HCT116 (cell line): ENCODE data around the gene LIPT2. TPM values are rescaled to one million over a fixed set of nuclear protein-coding genes. Genes with fewer than 3 reads are reported as not detected.

ENCODE experiments used
- ATAC-seq: fragments of 200-7000 bp; cut with Tn5 transposase; 2 replicates; pipeline ENCODE4 v1.9.1; 2020; ENCODE audit warnings: mild to moderate bottlenecking, moderate library complexity
- BruUV-seq: library from RNA; stranded (reverse); fragments of 400-500 nt; replicated peaks from 2 replicates; lab custom pipeline; 2021; lab: Mats Ljungman, UMichigan
- CTCF ChIA-PET: fragments of 300-600 bp; sonication (Branson Sonifier 250); formaldehyde crosslinking; loops from one replicate; lab custom pipeline; 2021; ENCODE audit warnings: antibody characterized with exemption; lab: Charles Lee
- POLR2A ChIA-PET: fragments of 300-600, 350-600 bp; sonication (Branson Sonifier 250); formaldehyde crosslinking; loops from one replicate; lab custom pipeline; 2021; ENCODE audit warnings: antibody characterized with exemption; lab: Charles Lee
- RAD21 ChIA-PET, 2 experiments: fragments of 300-600 bp; sonication (Branson Sonifier 250); formaldehyde crosslinking; loops; one replicate each; lab custom pipeline; 2023; ENCODE audit warnings: low total read pairs in 2 of 2; ENCODE audit not compliant: uncharacterized antibody in 2 of 2, unreplicated experiment in 2 of 2, low non-redundant PET in 1 of 2; lab: Charles Lee
- DNase-seq: peaks from one replicate; pipeline ENCODE4 v3.0.0-alpha.2; 2010; ENCODE audit warnings: low read depth, low spot score
- H2AFZ ChIP-seq: fragments of 200-600 bp; shearing (Covaris generic), sonication (generic); 2 replicates; pipeline ENCODE4 v1.6.1; 2017; ENCODE audit warnings: low read depth, mixed run types, mixed read lengths, antibody characterized with exemption, low read length; ENCODE audit not compliant: poor library complexity, severe bottlenecking
- H3K27ac ChIP-seq: 2 replicates; pipeline ENCODE4 v1.5.1; 2012; ENCODE audit warnings: low read depth, low read length
- H3K27me3 ChIP-seq: fragments of 200-600 bp; sonication (generic); 2 replicates; pipeline ENCODE4 v1.6.1; 2016; ENCODE audit warnings: mixed run types, low read length, mixed read lengths; ENCODE audit not compliant: insufficient read depth
- H3K36me3 ChIP-seq, 2 experiments: fragments of 200-500 bp in 1 of 2; fragments of 200-600 bp in 1 of 2; sonication (Bioruptor generic) in 1 of 2; sonication (generic) in 1 of 2; 2 replicates each; pipeline versions ENCODE4 v1.5.1 to v1.6.1; 2014 to 2016; ENCODE audit warnings: low read length in 2 of 2, inconsistent platforms in 1 of 2, mixed read lengths in 1 of 2, mixed run types in 1 of 2; ENCODE audit not compliant: insufficient read depth in 2 of 2, control insufficient read depth in 1 of 2
- H3K4me1 ChIP-seq, 2 experiments: fragments of 200-600 bp in 1 of 2; sonication (generic) in 1 of 2; 2 replicates each; pipeline versions ENCODE4 v1.5.1 to v1.6.1; 2012 to 2017; ENCODE audit warnings: low read length in 2 of 2, inconsistent platforms in 1 of 2, mild to moderate bottlenecking in 1 of 2, mixed read lengths in 1 of 2, mixed run types in 1 of 2, moderate library complexity in 1 of 2; ENCODE audit not compliant: insufficient read depth in 2 of 2, control insufficient read depth in 1 of 2
- H3K4me2 ChIP-seq: fragments of 200-600 bp; sonication (generic); 2 replicates; pipeline ENCODE4 v1.6.1; 2017; ENCODE audit warnings: mixed run types, low read length, mixed read lengths
- H3K4me3 ChIP-seq, 2 experiments: fragments of 200-600 bp in 1 of 2; sonication (generic) in 1 of 2; replicated peaks in 1 of 2; 2 replicates each; pipeline ENCODE4 v1.5.1; 2011 to 2016; ENCODE audit warnings: low read length in 2 of 2, control low read depth in 1 of 2, low read depth in 1 of 2, mild to moderate bottlenecking in 1 of 2, mixed read lengths in 1 of 2, mixed run types in 1 of 2
- H3K79me2 ChIP-seq: fragments of 200-600 bp; sonication (generic); 2 replicates; pipeline ENCODE4 v1.6.1; 2017; ENCODE audit warnings: mild to moderate bottlenecking, mixed run types, low read length, moderate library complexity, mixed read lengths; ENCODE audit not compliant: insufficient read depth
- H3K9ac ChIP-seq: fragments of 200-600 bp; sonication (generic); 2 replicates; pipeline ENCODE4 v1.6.1; 2016; ENCODE audit warnings: low read length, mixed read lengths
- H3K9me2 ChIP-seq: fragments of 200-600 bp; sonication (generic), shearing (Covaris generic); 2 replicates; pipeline ENCODE4 v1.6.1; 2017; ENCODE audit warnings: mixed run types, mild to moderate bottlenecking, moderate library complexity; ENCODE audit not compliant: insufficient read depth
- H3K9me3 ChIP-seq, 2 experiments: fragments of 200-500 bp in 1 of 2; fragments of 200-600 bp in 1 of 2; sonication (Bioruptor generic) in 1 of 2; sonication (generic) in 1 of 2; 2 replicates each; pipeline ENCODE4 v1.6.1; 2014 to 2017; ENCODE audit warnings: low read length in 2 of 2, mixed read lengths in 2 of 2, inconsistent platforms in 1 of 2, low read depth in 1 of 2, mild to moderate bottlenecking in 1 of 2, mixed run types in 1 of 2, moderate library complexity in 1 of 2; ENCODE audit not compliant: control insufficient read depth in 1 of 2, insufficient read depth in 1 of 2
- H4K20me1 ChIP-seq: fragments of 200-600 bp; sonication (generic), shearing (Covaris generic); 2 replicates; pipeline ENCODE4 v1.6.1; 2017; ENCODE audit warnings: mixed run types, mild to moderate bottlenecking, moderate library complexity; ENCODE audit not compliant: insufficient read depth
- ATF3 ChIP-seq: IDR thresholded peaks from 2 replicates; pipeline ENCODE4 v1.6.1; 2012
- CBX3 ChIP-seq: IDR thresholded peaks from 2 replicates; pipeline ENCODE4 v1.6.1; 2012; ENCODE audit warnings: low read depth
- CEBPB ChIP-seq: IDR thresholded peaks from 2 replicates; pipeline ENCODE4 v1.6.1; 2012; ENCODE audit warnings: low read depth
- EGR1 ChIP-seq: IDR thresholded peaks from 2 replicates; pipeline ENCODE4 v1.6.1; 2012; ENCODE audit warnings: low read depth
- ELF1 ChIP-seq: IDR thresholded peaks from 2 replicates; pipeline ENCODE4 v1.6.1; 2012; ENCODE audit warnings: low read depth, borderline replicate concordance
- EZH2 ChIP-seq: fragments of 200-600 bp; sonication (generic); IDR thresholded peaks from 2 replicates; pipeline ENCODE4 v1.6.1; 2017; ENCODE audit warnings: antibody characterized with exemption, mixed run types
- FOSL1 ChIP-seq: IDR thresholded peaks from 2 replicates; pipeline ENCODE4 v1.6.1; 2012; ENCODE audit warnings: low read depth
- JUND ChIP-seq: IDR thresholded peaks from 2 replicates; pipeline ENCODE4 v1.6.1; 2012
- MAX ChIP-seq: IDR thresholded peaks from 2 replicates; pipeline ENCODE4 v1.6.1; 2012
- SIN3A ChIP-seq: IDR thresholded peaks from 2 replicates; pipeline ENCODE4 v1.6.1; 2012; ENCODE audit warnings: low read depth
- SP1 ChIP-seq: IDR thresholded peaks from 2 replicates; pipeline ENCODE4 v1.6.1; 2012; ENCODE audit warnings: low read depth
- SRF ChIP-seq: IDR thresholded peaks from 2 replicates; pipeline ENCODE4 v1.6.1; 2012; ENCODE audit warnings: low read depth
- ZNF274 ChIP-seq: fragments of 200-500 bp; sonication (Bioruptor generic); IDR thresholded peaks from 2 replicates; pipeline ENCODE4 v1.6.1; 2014; ENCODE audit warnings: mild to moderate bottlenecking, low read depth, low read length, inconsistent platforms
- intact Hi-C: fragments of 100-400 bp; cut with micrococcal nuclease; formaldehyde crosslinking; loops from 2 replicates; pipeline ENCODE4 v1.10.0; 2022
- total RNA-seq: library from RNA; stranded (reverse); gene quantifications from one replicate; pipeline ENCODE4 v1.2.1, GENCODE V29; 2021; ENCODE audit not compliant: unreplicated experiment

Gene LIPT2
- total RNA-seq, 1 experiment from 2014 or later: 3.4 TPM

DNA sequence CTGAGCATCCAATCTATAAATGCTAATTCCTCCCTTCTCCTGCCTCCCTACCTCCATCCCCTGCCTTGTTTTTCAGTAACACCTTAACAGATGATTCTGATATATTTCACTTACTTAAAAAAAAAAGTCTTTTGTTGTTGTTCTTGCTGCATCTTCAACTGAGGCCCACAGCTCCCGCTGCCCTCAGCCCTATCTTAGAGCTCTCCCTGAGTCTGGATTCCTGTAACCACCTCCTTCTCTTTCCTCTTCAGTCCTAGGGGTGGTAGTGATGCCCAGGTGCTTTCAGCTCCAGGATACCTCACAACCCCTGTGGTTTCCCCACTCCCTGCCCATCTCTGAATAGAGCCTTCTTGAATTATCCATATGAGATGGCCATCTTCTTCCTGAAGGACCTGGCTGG is 22.5 kb downstream of the LIPT2 start:
- Histone ChIP-seq H3K79me2 (no peaks in the 10 kb centered on the region), H3K9ac (no peak overlapping the region), H3K4me1 (no peaks in the 10 kb centered on the region), H3K27me3 (no peaks in the 10 kb centered on the region), H3K9me2 (no peaks in the 10 kb centered on the region), H4K20me1 (no peaks in the 10 kb centered on the region), H3K9me3 (no peaks in the 10 kb centered on the region), H3K36me3 (no peaks in the 10 kb centered on the region), H3K4me2 (no peak overlapping the region), H3K4me3 (no peak overlapping the region), H3K27ac (no peak overlapping the region), H2AFZ (no peak overlapping the region)
- CTCF ChIA-PET: no interaction called here
- no TSS peak for BruUV-seq
- ATAC-seq: no peak
- no peak for TF ChIP-seq MAX
- RAD21 ChIA-PET: no interaction called here
- POLR2A ChIA-PET: no interaction called here
- DNase-seq: no peak
- intact Hi-C loops: no loop called here

DNA sequence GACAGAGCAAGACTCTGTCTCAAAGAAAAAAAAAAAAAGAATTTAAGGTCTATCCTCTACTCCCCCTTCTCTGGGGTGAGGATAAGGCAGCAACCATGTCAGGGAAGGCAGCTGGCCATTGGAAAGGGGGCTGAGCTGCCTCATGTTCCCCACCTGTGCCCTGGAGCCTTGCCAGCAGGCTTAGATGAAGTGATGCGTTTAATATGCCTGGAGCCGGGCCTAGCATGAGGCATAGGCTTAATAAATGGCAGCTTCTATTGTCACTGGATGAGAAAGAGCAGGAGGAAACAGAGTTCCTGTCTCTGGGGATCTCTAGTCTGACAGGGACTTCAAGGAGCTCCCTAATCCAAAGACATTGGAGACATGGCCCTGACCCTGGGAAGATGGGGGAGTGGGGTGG is 23.0 kb downstream of the LIPT2 start:
- ATAC-seq: no peak
- no peaks in the 10 kb centered on the region for H3K9me3 ChIP-seq
- H3K4me1 ChIP-seq: peaks cover under 1% of the 10 kb centered on the region in 2 experiments; a peak in 1 of 4 replicates
- H3K9me2 ChIP-seq: no peaks in the 10 kb centered on the region
- CTCF ChIA-PET: no interaction called here
- no peaks in the 10 kb centered on the region for H3K36me3 ChIP-seq
- H3K27me3 ChIP-seq: no peaks in the 10 kb centered on the region
- POLR2A ChIA-PET: no interaction called here
- DNase-seq: no peak
- intact Hi-C loops: no loop called here
- no peak overlapping the region for H3K4me2 ChIP-seq
- TF ChIP-seq SIN3A (no peak), ATF3 (no peak), ELF1 (no peak), FOSL1 (no peak), SRF (no peak), EGR1 (no peak), CEBPB (no peak), ZNF274 (no peak), SP1 (no peak), CBX3 (no peak), EZH2 (no peak), JUND (no peak)
- H2AFZ ChIP-seq: no peak overlapping the region
- H3K27ac ChIP-seq: no peak overlapping the region
- H3K79me2 ChIP-seq: no peaks in the 10 kb centered on the region
- RAD21 ChIA-PET: no interaction called here
- H3K9ac ChIP-seq: no peak overlapping the region
- no peaks in the 10 kb centered on the region for H4K20me1 ChIP-seq
- H3K4me3 ChIP-seq: no peak overlapping the region
- no TSS peak for BruUV-seq
